ENCODE measurements around the gene ILDR1.

- TF ChIP-seq ZNF671 (CRISPR knock-in tag; IDR thresholded peaks at IDR 0.05): no peak
- no peak for TF ChIP-seq CTCF (IDR thresholded peaks at IDR 0.05)
- no peak for TF ChIP-seq TCF7 (CRISPR knock-in tag; IDR thresholded peaks at IDR 0.05; ENCODE audit: low read depth)
- TF ChIP-seq ZNF138 (CRISPR knock-in tag; conservative IDR thresholded peaks at IDR 0.05): no peak
- no peak for TF ChIP-seq E2F1 (CRISPR knock-in tag; IDR thresholded peaks at IDR 0.05)
- TF ChIP-seq USF1 (CRISPR knock-in tag; IDR thresholded peaks at IDR 0.05): no peak
- TF ChIP-seq E2F5 (CRISPR knock-in tag; IDR thresholded peaks at IDR 0.05): no peak
- no peak for TF ChIP-seq ESRRA (CRISPR knock-in tag; IDR thresholded peaks at IDR 0.05; ENCODE audit: borderline replicate concordance)
- TF ChIP-seq ZNF425 (CRISPR knock-in tag; conservative IDR thresholded peaks at IDR 0.05): no peak
- TF ChIP-seq JAZF1 (CRISPR knock-in tag; IDR thresholded peaks at IDR 0.05): no peak
- TF ChIP-seq HMGXB4 (CRISPR knock-in tag; IDR thresholded peaks at IDR 0.05): no peak
- TF ChIP-seq ATF2 (CRISPR knock-in tag; IDR thresholded peaks at IDR 0.05; ENCODE audit: borderline replicate concordance, low read depth): no peak
- TF ChIP-seq FOXK1 (CRISPR knock-in tag; IDR thresholded peaks at IDR 0.05): no peak
- no peak for TF ChIP-seq ZMAT4 (CRISPR knock-in tag; IDR thresholded peaks at IDR 0.05)
These were observed 41.9 kb upstream of the ILDR1 start for GRCh38 chr3:122063908-122064307.

All from WTC11 (cell line).